Measurements from ENCODE around the gene ZNF132. TPM values are rescaled to one million over a fixed set of nuclear protein-coding genes. Genes with fewer than 3 reads are reported as not detected.

The ZNF132 gene
- total and polyA plus RNA-seq, 8 donors, result 1.1 to 6.1 (median 2.0) TPM

- intact Hi-C loops (cut with DNase I), result no loop called here
Observed at GRCh38 chr19:58416604-58417003, 23.3 kb downstream of the ZNF132 start.

DNA sequence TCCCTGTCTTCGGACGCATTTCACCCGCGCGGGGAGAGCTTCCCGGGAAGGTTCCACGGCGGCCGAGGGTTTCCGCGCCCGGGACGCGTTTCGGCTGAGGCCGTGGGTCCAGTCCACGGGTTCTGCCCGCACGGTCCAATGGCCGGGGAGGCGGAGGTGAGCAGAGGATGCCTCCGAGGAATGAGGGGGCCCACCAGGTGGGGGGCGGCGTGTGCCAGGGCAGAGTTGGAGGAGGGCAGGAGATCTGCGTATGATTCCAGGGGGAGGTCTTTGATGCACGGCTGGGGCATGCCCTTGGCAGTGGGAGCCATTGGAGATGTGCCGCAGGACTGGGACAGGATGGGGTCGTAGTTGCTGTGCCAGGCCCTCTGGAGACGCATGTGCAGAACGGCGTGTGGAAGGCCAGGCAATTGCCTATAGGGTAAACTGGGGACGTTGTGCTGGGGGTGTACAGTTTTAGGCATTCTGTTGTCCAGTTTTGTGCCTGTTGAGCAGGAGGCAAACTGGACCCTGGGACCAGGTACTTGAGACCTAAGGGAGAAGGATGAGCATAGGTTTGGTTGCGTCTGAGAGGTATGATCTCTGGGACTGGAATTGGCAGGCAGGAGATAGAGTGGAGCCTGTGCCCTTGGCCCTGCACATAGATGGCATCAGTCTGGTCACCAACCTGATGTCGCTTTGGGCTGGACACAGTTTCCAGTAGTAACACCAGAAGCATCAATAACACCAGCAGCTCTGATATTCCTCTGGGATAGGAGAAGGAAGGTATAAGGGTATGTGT is 30.8 kb downstream of the ZNF132 start:
- Histone ChIP-seq H3K36me3 (no peaks in the 10 kb centered on the region), H3K4me3 (peak overlapping the region; percentile 89 to 98 (median 96)), H3K27me3 (no peaks in the 10 kb centered on the region), H3K4me1 (peaks cover 0 to 12% (median 8%) of the 10 kb centered on the region in 3 donors), H3K9me3 (no peaks in the 10 kb centered on the region), H3K27ac (peak overlapping the region; percentile 58 to 77 (median 69))
- no peak for TF ChIP-seq CTCF (IDR thresholded peaks at IDR 0.05)
- WGBS, 2 donors, result 1 to 3% methylated on average over 33 to 34 of the region's 34 CpGs
- DNase-seq (peak in 2 of 6 donors; percentile 72 to 76), FAIRE-seq (no peak), ATAC-seq (peak; percentile 15 to 40 (median 30))
- intact Hi-C loops (cut with DNase I), result no loop called here

More at GRCh38 chr19:58416604-58417003, 23.3 kb downstream of the ZNF132 start:
- ATAC-seq (no peak), DNase-seq (no peak), FAIRE-seq (no peak)
- no peaks in the 10 kb centered on the region for H3K9me3 ChIP-seq
- WGBS, 2 donors, result 96 to 98% methylated on average over 5 of the region's 5 CpGs
- no peak for TF ChIP-seq CTCF (IDR thresholded peaks at IDR 0.05)
- no peaks in the 10 kb centered on the region for H3K4me1 ChIP-seq
- H3K27me3 ChIP-seq, result no peaks in the 10 kb centered on the region
- H3K27ac ChIP-seq, result no peak overlapping the region
- peaks cover 0 to 23% (median 8%) of the 10 kb centered on the region in 3 donors for H3K36me3 ChIP-seq
- H3K4me3 ChIP-seq, result no peak overlapping the region

GRCh38 chr19:58408152-58409009 is 31.6 kb downstream of the ZNF132 start, which contains the start of gene ZNF584:
ZNF584 (plus strand) TSS chr19:58408649; CDS start chr19:58409148, 499 bp downstream.
- H3K9me3 ChIP-seq, result no peaks in the 10 kb centered on the region
- intact Hi-C loops (cut with DNase I), result no loop called here
- peak within 1 kb of the TSS; percentile 58 to 77 (median 69) for H3K27ac ChIP-seq
- no peaks in the 10 kb centered on the region for H3K36me3 ChIP-seq
- H3K4me3 ChIP-seq, result peak within 1 kb of the TSS; percentile 89 to 98 (median 96)
- TF ChIP-seq CTCF (IDR thresholded peaks at IDR 0.05), result no peak
- 0 to 1% methylated on average over 96 to 100 of the region's 100 CpGs for WGBS, 2 donors
- DNase-seq (peak; percentile 93 to 97 (median 95)), ATAC-seq (peak; percentile 97 to 99 (median 98)), FAIRE-seq (no peak)
- no peaks in the 10 kb centered on the region for H3K27me3 ChIP-seq
- H3K4me1 ChIP-seq, result peaks cover 0 to 12% (median 8%) of the 10 kb centered on the region in 3 donors

DNA sequence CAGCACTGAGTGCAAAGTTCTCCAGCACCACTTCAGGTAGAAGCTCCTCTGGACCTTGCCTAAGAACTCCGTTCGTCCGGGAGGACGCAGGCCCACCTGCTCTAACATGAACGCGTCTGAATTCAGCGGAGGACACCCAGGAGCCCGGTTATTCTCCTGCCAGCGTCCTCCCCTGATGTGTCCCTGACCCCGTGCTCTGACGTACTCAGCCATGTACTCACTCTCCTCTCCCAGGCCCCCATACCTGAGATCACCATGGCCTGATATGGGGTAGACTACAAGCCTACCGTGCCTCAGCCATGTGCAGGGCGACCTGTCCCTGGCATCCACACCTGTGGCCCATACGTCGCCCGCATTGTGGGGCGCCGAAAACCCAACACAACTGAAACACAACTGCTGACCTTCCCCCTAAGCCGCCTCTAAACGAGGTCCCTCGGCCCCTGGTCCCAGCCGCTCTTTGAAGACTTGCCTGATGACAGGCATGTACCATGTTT is 32.2 kb downstream of the ZNF132 start:
- Histone ChIP-seq H3K27me3 (no peaks in the 10 kb centered on the region), H3K9me3 (no peaks in the 10 kb centered on the region), H3K4me3 (peak overlapping the region; percentile 89 to 98 (median 96)), H3K36me3 (no peaks in the 10 kb centered on the region), H3K4me1 (peaks cover 0 to 12% (median 8%) of the 10 kb centered on the region in 3 donors), H3K27ac (peak overlapping the region; percentile 58 to 77 (median 69))
- TF ChIP-seq CTCF (IDR thresholded peaks at IDR 0.05), result no peak
- peak; percentile 3 to 23 (median 9) for ATAC-seq
- intact Hi-C loops (cut with DNase I), result no loop called here
- 6 to 8% methylated on average over 22 of the region's 22 CpGs for WGBS, 2 donors
- DNase-seq, result peak in 1 of 6 donors; percentile 48
- FAIRE-seq, result no peak

All from pancreas (tissue), 10 donors.